K562 (cell line): ENCODE data around the gene CDK4. TPM values are rescaled to one million over a fixed set of nuclear protein-coding genes. Genes with fewer than 3 reads are reported as not detected.
A peak's percentile ranks its signal among the peaks of the same experiment; 100 is the strongest.

Experiments used
- ATF1 ChIP-seq, 2 experiments: fragments of 450-650 bp in 1 of 2; IDR thresholded peaks; 2 replicates each; pipeline ENCODE4 v1.6.1; 2016; ENCODE audit warnings: missing compliant biosample characterization in 1 of 2, missing genetic modification characterization in 1 of 2
- BRCA1 ChIP-seq, 2 experiments: fragments of 450-650 bp in 1 of 2; sonication (generic) in 1 of 2; formaldehyde crosslinking in 1 of 2; IDR thresholded peaks; 2 replicates each; pipeline versions ENCODE4 v1.5.0 to v1.6.1; 2017 to 2020; ENCODE audit warnings: mild to moderate bottlenecking in 1 of 2, missing genetic modification reagents in 1 of 2
- CREM ChIP-seq: IDR thresholded peaks from 2 replicates; pipeline ENCODE4 v1.6.1; 2014; ENCODE audit warnings: antibody characterized with exemption, low read depth
- EZH2 ChIP-seq: IDR thresholded peaks from 2 replicates; pipeline ENCODE4 v1.6.1; 2012; ENCODE audit warnings: low read depth, mild to moderate bottlenecking, inconsistent platforms, low read length, borderline replicate concordance
- FOSL1 ChIP-seq: fragments of 200-800 bp; sonication (Bioruptor generic); conservative IDR thresholded peaks from 2 replicates; pipeline ENCODE4 v1.6.1; 2016; ENCODE audit warnings: missing genetic modification characterization, missing compliant biosample characterization
- FOXA3 ChIP-seq, 2 experiments: fragments of 450-650 bp in 1 of 2; sonication (generic) in 1 of 2; formaldehyde crosslinking; IDR thresholded peaks in 1 of 2; conservative IDR thresholded peaks in 1 of 2; 2 replicates each; pipeline versions ENCODE4 v1.4.0 to v1.8.0; 2020 to 2022; ENCODE audit warnings: mild to moderate bottlenecking in 2 of 2, missing genetic modification reagents in 1 of 2
- HDGF ChIP-seq: fragments of 450-650 bp; IDR thresholded peaks from 2 replicates; pipeline ENCODE4 v1.6.1; 2016
- HLTF ChIP-seq: fragments of 450-650 bp; IDR thresholded peaks from 2 replicates; pipeline ENCODE4 v1.6.1; 2016
- LARP7 ChIP-seq: fragments of 450-650 bp; IDR thresholded peaks from 2 replicates; pipeline ENCODE4 v1.6.1; 2016
- NCOA1 ChIP-seq: fragments of 450-650 bp; IDR thresholded peaks from 2 replicates; pipeline ENCODE4 v1.6.1; 2016; ENCODE audit warnings: low read depth
- NFRKB ChIP-seq: fragments of 450-650 bp; IDR thresholded peaks from 2 replicates; pipeline ENCODE4 v1.6.1; 2016; ENCODE audit warnings: low read depth
- NUFIP1 ChIP-seq: fragments of 450-650 bp; IDR thresholded peaks from 2 replicates; pipeline ENCODE4 v1.6.1; 2018; ENCODE audit not compliant: partially characterized antibody
- PCBP1 ChIP-seq: fragments of 200-400 bp; formaldehyde crosslinking; IDR thresholded peaks from 2 replicates; pipeline ENCODE4 v1.6.1; 2018; ENCODE audit warnings: mild to moderate bottlenecking, low read depth, low read length; ENCODE audit not compliant: poor library complexity, severe bottlenecking
- PHF8 ChIP-seq: fragments of 200-600 bp; sonication (generic); IDR thresholded peaks from 2 replicates; pipeline ENCODE4 v1.6.1; 2012; ENCODE audit warnings: mixed run types, mild to moderate bottlenecking, inconsistent platforms, low read length, moderate library complexity, borderline replicate concordance
- RBM15 ChIP-seq: fragments of 200-400 bp; formaldehyde crosslinking; IDR thresholded peaks from 2 replicates; pipeline ENCODE4 v1.6.1; 2018; ENCODE audit warnings: mild to moderate bottlenecking, low read length, moderate library complexity; ENCODE audit not compliant: insufficient read depth
- U2AF1 ChIP-seq: fragments of 200-400 bp; formaldehyde crosslinking; optimal IDR thresholded peaks from 2 replicates; pipeline ENCODE3; 2017; ENCODE audit warnings: mild to moderate bottlenecking, low read depth, low read length, moderate library complexity
- ZNF592 ChIP-seq: fragments of 450-650 bp; IDR thresholded peaks from 2 replicates; pipeline ENCODE4 v1.6.1; 2017; ENCODE audit warnings: antibody characterized with exemption, mild to moderate bottlenecking
- ZNF77 ChIP-seq: fragments of 250-450 bp; sonication (Bioruptor Pico); IDR thresholded peaks from 2 replicates; pipeline ENCODE4 v1.5.0; 2020
- ZNF778 ChIP-seq: fragments of 450-650 bp; formaldehyde crosslinking; IDR thresholded peaks from 2 replicates; pipeline ENCODE4 v1.4.0; 2020; ENCODE audit warnings: mild to moderate bottlenecking, moderate library complexity
- polyA plus RNA-seq, 8 experiments: library from polyadenylated mRNA; depleted of rRNA in 4 of 8; stranded (reverse) in 5 of 8; unstranded in 3 of 8; fragments of >200 nt; fragmentation: Nextera tagmentation in 2 of 8; fragmentation: Illumina TruSeq in 1 of 8; extraction: Ambion mirVana in 2 of 8; extraction: Trizol in 1 of 8; gene quantifications; 2 replicates each; pipeline versions ENCODE4 v1.2.1 to v1.2.3, GENCODE V29; 2011 to 2014; ENCODE audit warnings: inconsistent platforms in 1 of 8, missing spikeins in 1 of 8
- total RNA-seq, 7 experiments: library from RNA; depleted of rRNA in 6 of 7; stranded (reverse); fragments of >200 nt in 6 of 7; fragmentation: Illumina TruSeq in 2 of 7; extraction: Trizol in 2 of 7; gene quantifications; 2 replicates each; pipeline versions ENCODE4 v1.2.1 to v1.2.3, GENCODE V29; 2011 to 2021; ENCODE audit warnings: low replicate concordance in 1 of 7
- TF ChIP-seq, protein P1 (sequence below), 2 experiments: fragments of 450-650 bp in 1 of 2; sonication (generic) in 1 of 2; formaldehyde crosslinking in 1 of 2; IDR thresholded peaks in 1 of 2; conservative IDR thresholded peaks in 1 of 2; 2 replicates each; pipeline versions ENCODE4 v1.6.1 to v1.8.1; 2016 to 2023; ENCODE audit warnings: mild to moderate bottlenecking in 2 of 2, moderate library complexity in 2 of 2, inconsistent platforms in 1 of 2, missing genetic modification reagents in 1 of 2
- TF ChIP-seq, protein P2 (sequence below): fragments of 250-450 bp; sonication (Bioruptor Pico); IDR thresholded peaks from 2 replicates; pipeline ENCODE4 v1.5.0; 2021
- TF ChIP-seq, protein P3 (sequence below): fragments of 450-650 bp; IDR thresholded peaks from 2 replicates; pipeline ENCODE4 v1.6.1; 2016

Gene CDK4
- total and polyA plus RNA-seq, 9 of the 15 experiments (the other 6 are each of a cell fraction or from before 2014, with no cell fraction given): 37.8 to 436 (median 238) TPM

DNA sequence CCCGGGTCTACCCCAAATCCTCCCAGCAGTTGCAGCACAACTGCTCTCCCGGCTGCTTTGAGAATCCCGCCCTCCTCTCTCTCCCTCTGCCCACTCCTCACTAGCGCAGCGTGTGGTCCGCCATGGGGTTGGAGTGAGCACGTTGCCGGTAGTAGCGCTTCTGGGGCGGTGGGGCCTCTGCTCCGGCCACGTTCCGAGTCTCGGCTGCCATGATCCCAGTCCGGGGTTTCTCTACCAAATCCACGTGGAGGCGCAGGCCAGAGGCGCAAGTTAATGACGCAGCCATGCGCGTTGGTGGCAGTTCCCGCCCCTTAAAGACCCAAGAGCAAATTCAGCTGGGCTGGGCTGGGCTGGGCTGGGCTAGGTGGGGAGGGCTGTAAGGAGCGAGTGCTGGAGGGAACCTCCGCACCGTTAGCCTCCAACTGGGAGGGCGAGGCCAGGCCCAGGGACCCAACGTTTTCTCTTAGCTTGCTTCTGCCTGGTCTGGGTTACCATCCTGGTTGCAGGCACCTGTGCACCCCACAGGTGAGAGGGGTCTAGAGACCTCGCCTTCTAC lies 19.8 kb upstream of the CDK4 start, which contains the start of gene METTL1 (continued):
- TF ChIP-seq ZNF592 (0 out of 2 replicates have a peak, but pooled peaks have one; percentile 12), ATF1 (CRISPR knock-in tag; IDR thresholded peaks at IDR 0.05) (peak; percentile 87), ATF1 (tag; IDR thresholded peaks at IDR 0.05) (peak; percentile 99), ZNF77 (CRISPR knock-in tag) (no peak), PCBP1 (no peak), HDGF (no peak), NUFIP1 (no peak), PHF8 (peak; percentile 89), EZH2 (no peak), FOSL1 (tag) (peak; percentile 44; the same call in 1 of the 2 replicates), BRCA1 (IDR thresholded peaks at IDR 0.05) (no peak), BRCA1 (CRISPR knock-in tag; IDR thresholded peaks at IDR 0.05) (no peak), NCOA1 (peak; percentile 33; the same call in 1 of the 2 replicates), ZNF778 (CRISPR knock-in tag) (no peak), NFRKB (peak; percentile 92), U2AF1 (no peak), RBM15 (no peak), HLTF (no peak), LARP7 (peak; percentile 80; the same call in 1 of the 2 replicates), FOXA3 (CRISPR knock-in tag; conservative IDR thresholded peaks at IDR 0.05 in 1 of 2, IDR thresholded peaks at IDR 0.05 in 1 of 2) (peak in 1 of 2 experiments; percentile 79; a peak in 2 of 4 replicates), CREM (peak; percentile 98)
- TF ChIP-seq, protein P1, sequence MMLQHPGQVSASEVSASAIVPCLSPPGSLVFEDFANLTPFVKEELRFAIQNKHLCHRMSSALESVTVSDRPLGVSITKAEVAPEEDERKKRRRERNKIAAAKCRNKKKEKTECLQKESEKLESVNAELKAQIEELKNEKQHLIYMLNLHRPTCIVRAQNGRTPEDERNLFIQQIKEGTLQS (IDR thresholded peaks at IDR 0.05): peak; percentile 99; the same call in 1 of the 2 replicates
- TF ChIP-seq, protein P1 (CRISPR knock-in tag; conservative IDR thresholded peaks at IDR 0.05): peak; percentile 97
- TF ChIP-seq, protein P2, sequence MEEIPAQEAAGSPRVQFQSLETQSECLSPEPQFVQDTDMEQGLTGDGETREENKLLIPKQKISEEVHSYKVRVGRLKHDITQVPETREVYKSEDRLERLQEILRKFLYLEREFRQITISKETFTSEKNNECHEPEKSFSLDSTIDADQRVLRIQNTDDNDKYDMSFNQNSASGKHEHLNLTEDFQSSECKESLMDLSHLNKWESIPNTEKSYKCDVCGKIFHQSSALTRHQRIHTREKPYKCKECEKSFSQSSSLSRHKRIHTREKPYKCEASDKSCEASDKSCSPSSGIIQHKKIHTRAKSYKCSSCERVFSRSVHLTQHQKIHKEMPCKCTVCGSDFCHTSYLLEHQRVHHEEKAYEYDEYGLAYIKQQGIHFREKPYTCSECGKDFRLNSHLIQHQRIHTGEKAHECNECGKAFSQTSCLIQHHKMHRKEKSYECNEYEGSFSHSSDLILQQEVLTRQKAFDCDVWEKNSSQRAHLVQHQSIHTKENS (CRISPR knock-in tag): no peak
- TF ChIP-seq, protein P3, sequence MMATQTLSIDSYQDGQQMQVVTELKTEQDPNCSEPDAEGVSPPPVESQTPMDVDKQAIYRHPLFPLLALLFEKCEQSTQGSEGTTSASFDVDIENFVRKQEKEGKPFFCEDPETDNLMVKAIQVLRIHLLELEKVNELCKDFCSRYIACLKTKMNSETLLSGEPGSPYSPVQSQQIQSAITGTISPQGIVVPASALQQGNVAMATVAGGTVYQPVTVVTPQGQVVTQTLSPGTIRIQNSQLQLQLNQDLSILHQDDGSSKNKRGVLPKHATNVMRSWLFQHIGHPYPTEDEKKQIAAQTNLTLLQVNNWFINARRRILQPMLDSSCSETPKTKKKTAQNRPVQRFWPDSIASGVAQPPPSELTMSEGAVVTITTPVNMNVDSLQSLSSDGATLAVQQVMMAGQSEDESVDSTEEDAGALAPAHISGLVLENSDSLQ: 0 out of 2 replicates have a peak, but pooled peaks have one; percentile 4
